Naive B cell (primary cell): ENCODE results near the gene MDN1. TPM values are rescaled to one million over a fixed set of nuclear protein-coding genes. Genes with fewer than 3 reads are reported as not detected.
A peak's percentile ranks its signal among the peaks of the same experiment; 100 is the strongest.

Experiments used
- ATAC-seq, 2 donors: fragments of 150-1000 bp; cut with Tn5 transposase; 2 replicates each; pipeline ENCODE4 v1.10.0; 2021; ENCODE audit warnings: low read depth in 2 of 2, mild to moderate bottlenecking in 2 of 2, moderate library complexity in 2 of 2
- DNase-seq: peaks from one replicate; pipeline ENCODE4 v3.0.0; 2022
- H3K27ac Mint-ChIP-seq, 6 donors: one replicate each; pipeline ENCODE4 v1.8.0; 2020 to 2022; ENCODE audit warnings: mild to moderate bottlenecking in 6 of 6, mixed read lengths in 6 of 6, moderate library complexity in 5 of 6, inconsistent platforms in 2 of 6
- H3K27me3 Mint-ChIP-seq, 3 donors: one replicate each; pipeline ENCODE4 v1.8.0; 2021 to 2022; ENCODE audit warnings: mixed read lengths in 3 of 3, mild to moderate bottlenecking in 1 of 3
- H3K36me3 Mint-ChIP-seq, 2 donors: one replicate each; pipeline ENCODE4 v1.8.0; 2020 to 2022; ENCODE audit warnings: mixed read lengths in 2 of 2, inconsistent platforms in 1 of 2, mild to moderate bottlenecking in 1 of 2
- H3K4me1 Mint-ChIP-seq, 3 donors: one replicate each; pipeline ENCODE4 v1.8.0; 2020 to 2022; ENCODE audit warnings: mixed read lengths in 3 of 3, inconsistent platforms in 1 of 3, mild to moderate bottlenecking in 1 of 3, moderate library complexity in 1 of 3
- H3K4me3 Mint-ChIP-seq, 8 donors: one replicate each; pipeline ENCODE4 v1.8.0; 2020 to 2022; ENCODE audit warnings: mild to moderate bottlenecking in 8 of 8, mixed read lengths in 8 of 8, moderate library complexity in 8 of 8, inconsistent platforms in 2 of 8
- H3K9me3 Mint-ChIP-seq, 7 donors: one replicate each; pipeline ENCODE4 v1.8.0; 2020 to 2022; ENCODE audit warnings: mixed read lengths in 7 of 7, mild to moderate bottlenecking in 5 of 7, inconsistent platforms in 2 of 7, moderate library complexity in 1 of 7
- polyA plus RNA-seq, 6 donors: library from polyadenylated mRNA; unstranded; fragments of 300-500 nt; fragmentation: Illumina TruSeq; gene quantifications; one replicate each; pipeline ENCODE4 v1.2.3, GENCODE V29; 2021; ENCODE audit warnings: low read depth in 6 of 6

MDN1 gene
- polyA plus RNA-seq, 6 donors from 2014 or later = 4.0 to 9.6 (median 5.9) TPM

DNA sequence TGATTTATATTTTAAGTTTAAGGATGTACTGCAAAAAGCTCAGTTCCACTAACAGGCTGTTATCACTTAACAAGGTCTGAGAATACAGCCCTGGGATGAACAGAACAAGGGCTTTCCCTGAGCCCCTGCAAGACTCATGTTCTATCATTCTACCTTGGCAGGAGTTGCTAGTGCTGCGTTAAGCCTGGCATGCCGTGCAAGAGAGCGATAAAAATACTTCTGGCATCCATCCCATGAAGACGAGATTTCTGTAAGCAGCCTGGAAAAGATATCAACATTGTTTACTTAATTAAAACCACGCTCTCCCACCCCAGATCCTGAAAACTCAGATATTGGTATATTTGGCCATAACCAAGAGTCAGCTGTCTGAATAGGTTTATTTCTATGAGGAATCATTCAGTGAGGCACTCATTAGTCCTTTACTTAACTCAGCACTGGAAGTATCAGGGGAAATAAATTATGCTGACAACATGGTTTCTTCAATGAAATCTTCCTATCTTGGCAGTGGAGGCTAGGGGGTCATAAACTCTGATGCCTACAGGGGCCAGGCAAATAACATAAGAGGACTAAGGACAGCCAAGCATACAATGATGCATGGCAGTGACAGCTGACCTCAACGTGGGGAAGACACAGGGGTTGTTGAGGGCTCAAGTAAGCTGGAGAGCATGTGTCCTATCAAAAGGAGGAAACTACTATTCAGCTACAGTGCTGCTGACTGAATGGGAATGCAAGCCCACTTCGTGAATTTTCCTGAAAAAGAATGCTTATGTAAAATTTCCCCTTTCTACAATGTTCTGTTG, 143.4 kb downstream of the MDN1 start:
- Mint-ChIP-seq H3K27ac (no peak overlapping the region), H3K4me3 (no peak overlapping the region), H3K9me3 (no peaks in the 10 kb centered on the region), H3K36me3 (peaks cover 26 to 54% of the 10 kb centered on the region in 2 donors), H3K4me1 (no peaks in the 10 kb centered on the region), H3K27me3 (no peaks in the 10 kb centered on the region)
- ATAC-seq (no peak), DNase-seq (no peak)

DNA sequence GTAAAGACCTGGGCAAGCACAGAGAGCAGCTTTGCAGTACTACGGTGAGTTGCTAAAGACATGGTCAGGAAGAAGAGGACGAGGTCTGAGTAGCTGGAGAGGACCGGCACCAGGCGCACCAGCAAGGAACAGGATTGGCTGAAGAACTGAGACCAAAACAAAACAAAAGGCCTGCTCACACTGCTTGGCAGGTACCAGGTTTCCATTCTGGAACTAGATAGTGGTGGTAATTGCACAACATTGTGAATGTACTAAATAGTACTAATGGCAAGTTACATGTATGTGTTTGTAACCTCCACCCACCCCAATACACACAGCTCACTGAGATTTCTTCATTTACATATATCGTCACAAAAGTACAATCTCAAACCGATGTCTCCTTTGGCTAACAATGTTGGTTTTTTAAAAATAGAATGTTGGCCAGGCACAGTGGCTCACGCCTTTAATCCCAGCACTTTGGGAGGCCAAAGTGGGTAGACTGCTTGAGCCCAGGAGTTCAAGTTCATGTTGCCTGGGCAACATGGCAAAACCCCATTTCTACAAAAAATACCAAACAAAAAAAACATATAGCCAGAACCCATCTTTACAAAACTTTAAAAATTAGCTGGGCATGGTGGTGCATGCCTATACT, 148.5 kb downstream of the MDN1 start:
- Mint-ChIP-seq H3K4me3 (no peak overlapping the region), H3K9me3 (no peaks in the 10 kb centered on the region), H3K36me3 (peaks cover 15 to 31% of the 10 kb centered on the region in 2 donors), H3K4me1 (no peaks in the 10 kb centered on the region), H3K27ac (no peak overlapping the region), H3K27me3 (no peaks in the 10 kb centered on the region)
- DNase-seq (no peak), ATAC-seq (no peak)

DNA sequence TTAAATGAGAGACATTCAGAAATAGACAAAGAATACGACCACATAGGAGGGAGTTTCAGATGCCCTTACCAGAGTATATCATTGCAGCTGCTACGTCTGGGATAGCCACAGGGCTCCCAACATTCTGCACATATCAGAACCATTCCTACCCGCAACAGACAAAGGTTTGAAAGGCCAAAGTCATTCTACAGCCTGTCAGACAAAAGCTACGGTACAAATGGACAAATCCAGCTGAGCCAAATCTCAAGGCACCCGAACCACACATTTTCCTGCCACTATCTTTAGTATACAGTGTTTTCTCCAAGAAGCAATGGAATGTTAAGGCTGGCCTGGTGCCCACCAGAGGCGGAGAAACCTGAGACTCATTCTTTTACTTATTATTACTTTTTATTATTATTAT, 150.6 kb downstream of the MDN1 start:
- peak overlapping the region in 1 of 6 donors; percentile 11 for H3K27ac Mint-ChIP-seq

DNA sequence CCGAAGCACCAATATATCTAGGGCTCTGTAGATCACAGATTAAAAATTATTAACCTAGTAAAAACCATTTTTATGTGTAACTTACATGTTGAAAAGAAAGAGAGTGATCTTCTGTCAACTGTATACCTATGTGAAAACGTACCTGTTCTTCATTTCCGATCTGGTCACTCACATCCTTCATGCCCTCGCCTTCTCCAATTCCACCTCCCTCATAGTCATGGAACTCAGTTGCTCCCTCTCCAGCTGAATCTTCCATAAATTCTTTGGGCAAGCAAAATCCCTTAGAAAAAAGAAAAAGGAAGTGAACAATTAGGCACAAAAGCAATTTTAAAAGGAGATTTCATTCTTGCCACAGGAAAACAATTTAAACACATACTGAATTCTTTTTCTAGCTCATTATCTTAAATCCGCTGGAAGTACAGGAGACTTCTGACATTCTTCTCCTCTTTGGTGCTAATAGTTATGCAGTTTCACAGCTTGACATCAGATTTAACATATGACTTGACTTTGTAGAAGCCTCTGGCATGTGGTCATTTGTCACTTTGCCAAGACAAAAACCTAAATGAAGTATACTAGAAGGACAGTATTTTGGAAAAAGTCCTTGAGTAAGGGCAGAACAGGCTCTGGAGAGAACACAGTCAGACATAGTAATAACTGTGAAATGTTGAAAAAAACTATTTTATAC, 151.6 kb downstream of the MDN1 start:
- H3K27me3 Mint-ChIP-seq = no peaks in the 10 kb centered on the region
- no peaks in the 10 kb centered on the region for H3K4me1 Mint-ChIP-seq
- no peak for DNase-seq
- peak overlapping the region in 2 of 6 donors; percentile 5 to 48 for H3K27ac Mint-ChIP-seq
- no peak for ATAC-seq
- H3K9me3 Mint-ChIP-seq = no peaks in the 10 kb centered on the region
- H3K36me3 Mint-ChIP-seq = peaks cover 0 to 32% of the 10 kb centered on the region in 2 donors
- H3K4me3 Mint-ChIP-seq = no peak overlapping the region

More for the DNA sequence above, 150.6 kb downstream of the MDN1 start:
- Mint-ChIP-seq H3K36me3 (peaks cover 0 to 25% of the 10 kb centered on the region in 2 donors), H3K9me3 (no peaks in the 10 kb centered on the region), H3K27me3 (no peaks in the 10 kb centered on the region), H3K4me3 (no peak overlapping the region), H3K4me1 (no peaks in the 10 kb centered on the region)
- no peak for ATAC-seq
- DNase-seq = no peak

DNA sequence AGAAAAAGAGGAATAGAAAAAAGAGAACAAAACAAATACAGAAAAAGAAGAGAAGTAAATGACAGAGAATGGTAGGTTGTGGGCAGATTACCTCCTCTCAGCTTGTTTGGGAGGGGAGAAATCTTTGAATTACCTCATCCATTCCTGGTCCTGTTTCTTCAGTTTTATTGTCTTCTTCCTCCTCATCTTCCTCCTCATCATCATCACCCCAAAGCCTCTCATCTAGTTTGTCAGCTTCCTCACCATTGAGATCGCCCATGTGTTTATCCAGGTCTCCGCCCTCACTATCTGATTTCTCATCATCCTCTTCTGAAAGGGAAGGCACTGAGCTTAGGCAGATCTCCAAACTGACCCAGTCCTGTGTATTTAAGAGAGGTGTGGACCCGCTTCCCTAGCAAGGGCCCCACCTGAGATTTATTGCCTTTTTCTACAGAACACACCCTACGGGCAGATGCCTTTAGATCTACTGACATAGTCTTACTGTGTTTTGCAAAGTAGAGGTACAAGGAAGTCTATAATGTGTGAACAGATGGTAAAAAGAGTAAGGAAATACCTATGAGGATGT, 156.9 kb downstream of the MDN1 start:
- no peak for DNase-seq
- H3K9me3 Mint-ChIP-seq = no peaks in the 10 kb centered on the region
- no peak for ATAC-seq
- H3K4me3 Mint-ChIP-seq = peak overlapping the region in 1 of 8 donors; percentile 7
- H3K27ac Mint-ChIP-seq = no peak overlapping the region
- H3K36me3 Mint-ChIP-seq = peaks cover 24 to 44% of the 10 kb centered on the region in 2 donors
- H3K27me3 Mint-ChIP-seq = no peaks in the 10 kb centered on the region
- H3K4me1 Mint-ChIP-seq = no peaks in the 10 kb centered on the region

DNA sequence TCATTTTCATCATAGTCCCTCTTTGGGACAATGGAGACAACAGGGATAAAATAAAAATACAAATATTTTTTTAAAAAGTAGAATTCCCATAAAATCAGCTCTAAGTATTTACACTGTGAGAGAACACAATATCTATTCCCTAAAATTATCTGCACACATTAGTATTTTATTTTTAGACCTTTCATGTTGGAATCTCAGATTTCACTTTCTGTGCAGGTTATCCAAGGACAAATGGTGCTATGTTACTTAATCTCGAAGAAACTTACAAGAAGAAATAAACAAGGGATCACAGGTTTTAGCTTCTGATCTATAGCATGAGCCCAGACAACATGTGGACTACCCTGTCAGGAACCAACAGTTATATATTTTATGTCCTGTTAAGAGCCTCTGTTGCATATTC, 158.0 kb downstream of the MDN1 start:
- DNase-seq = no peak
- Mint-ChIP-seq H3K36me3 (peaks cover 31 to 51% of the 10 kb centered on the region in 2 donors), H3K4me3 (no peak overlapping the region), H3K9me3 (no peaks in the 10 kb centered on the region), H3K27ac (no peak overlapping the region), H3K27me3 (no peaks in the 10 kb centered on the region), H3K4me1 (no peaks in the 10 kb centered on the region)
- ATAC-seq = no peak

DNA sequence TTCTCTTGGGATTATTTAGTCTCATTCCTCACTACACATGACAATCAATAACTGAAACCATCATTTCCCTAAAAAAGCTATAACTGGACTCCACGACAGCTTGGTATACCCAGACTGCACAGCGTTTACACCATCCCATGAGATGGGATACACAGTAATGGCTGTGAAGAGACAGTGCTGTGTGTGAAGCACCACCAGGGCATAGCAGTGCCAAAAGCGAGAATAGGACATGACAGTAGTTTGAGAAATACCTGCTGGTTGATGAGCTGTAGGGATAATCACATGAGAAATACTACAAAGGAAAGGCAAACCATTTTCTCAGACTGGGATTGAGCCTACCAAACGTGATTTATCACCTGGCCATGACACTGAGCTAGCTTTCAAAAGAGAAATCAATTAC, 158.6 kb downstream of the MDN1 start:
- Mint-ChIP-seq H3K9me3 (no peaks in the 10 kb centered on the region), H3K4me1 (no peaks in the 10 kb centered on the region), H3K4me3 (no peak overlapping the region), H3K36me3 (peaks cover 32 to 52% of the 10 kb centered on the region in 2 donors), H3K27me3 (no peaks in the 10 kb centered on the region), H3K27ac (no peak overlapping the region)
- ATAC-seq (no peak), DNase-seq (no peak)

DNA sequence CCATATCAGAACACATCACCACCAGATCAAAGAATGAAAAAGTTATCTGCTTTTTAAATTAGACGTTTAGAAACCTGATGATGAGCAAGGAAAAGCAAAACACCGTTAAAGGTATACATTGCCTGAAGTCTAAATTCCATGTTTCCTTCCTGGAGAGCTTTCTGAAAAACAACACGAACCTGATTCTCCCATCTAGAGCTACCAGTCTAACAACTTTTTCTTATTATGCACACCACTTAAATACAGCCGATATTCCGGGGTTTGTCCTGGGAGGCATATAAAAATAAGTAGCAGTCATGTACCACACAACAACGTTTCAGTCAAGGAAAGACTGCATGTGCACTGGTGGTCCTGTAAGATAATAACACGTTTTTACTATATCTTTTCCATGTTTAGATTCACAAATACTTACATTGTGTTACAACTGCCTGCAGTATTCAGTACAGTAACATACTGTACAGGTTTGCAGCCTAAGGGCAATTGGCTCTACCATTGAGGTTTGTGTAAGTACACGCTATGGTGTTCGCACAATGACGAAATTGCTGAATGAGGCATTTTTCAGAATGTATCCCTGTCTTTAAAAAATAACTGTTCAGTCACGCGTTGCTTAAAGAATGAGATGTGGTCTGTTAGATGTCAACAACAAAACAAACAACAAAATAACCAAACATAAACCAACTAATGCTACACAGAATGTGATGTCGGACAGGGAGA, 162.0 kb downstream of the MDN1 start:
- Mint-ChIP-seq H3K27me3 (no peaks in the 10 kb centered on the region), H3K4me1 (peaks cover 0 to 3% (median 0%) of the 10 kb centered on the region in 3 donors), H3K4me3 (no peak overlapping the region), H3K36me3 (peaks cover 39 to 45% of the 10 kb centered on the region in 2 donors), H3K27ac (peak overlapping the region in 3 of 6 donors; percentile 2 to 72 (median 51)), H3K9me3 (no peaks in the 10 kb centered on the region)
- DNase-seq (no peak), ATAC-seq (no peak)

DNA sequence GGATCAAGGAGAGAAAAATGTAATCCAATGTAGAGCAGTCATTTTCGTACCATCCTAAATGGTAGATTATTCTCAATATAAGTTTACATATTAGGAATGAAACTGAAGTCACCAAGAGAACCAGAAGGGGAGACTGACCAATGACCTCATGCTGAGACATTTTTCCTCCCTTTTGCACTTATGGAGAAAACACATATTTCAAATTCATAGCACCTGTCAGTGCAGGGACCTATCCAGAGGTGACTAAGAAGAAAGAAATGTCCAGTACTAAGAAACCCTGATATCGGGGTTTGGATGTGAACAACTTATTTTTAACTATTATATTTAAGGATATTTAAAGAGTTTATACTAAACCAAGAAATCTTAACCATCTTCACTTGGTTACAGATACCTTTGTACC, 164.5 kb downstream of the MDN1 start:
- H3K27me3 Mint-ChIP-seq = no peaks in the 10 kb centered on the region
- no peaks in the 10 kb centered on the region for H3K9me3 Mint-ChIP-seq
- H3K4me3 Mint-ChIP-seq = no peak overlapping the region
- peaks cover 33 to 38% of the 10 kb centered on the region in 2 donors for H3K36me3 Mint-ChIP-seq
- ATAC-seq (no peak), DNase-seq (no peak)
- H3K4me1 Mint-ChIP-seq = peaks cover 0 to 3% (median 0%) of the 10 kb centered on the region in 3 donors
- no peak overlapping the region for H3K27ac Mint-ChIP-seq

DNA sequence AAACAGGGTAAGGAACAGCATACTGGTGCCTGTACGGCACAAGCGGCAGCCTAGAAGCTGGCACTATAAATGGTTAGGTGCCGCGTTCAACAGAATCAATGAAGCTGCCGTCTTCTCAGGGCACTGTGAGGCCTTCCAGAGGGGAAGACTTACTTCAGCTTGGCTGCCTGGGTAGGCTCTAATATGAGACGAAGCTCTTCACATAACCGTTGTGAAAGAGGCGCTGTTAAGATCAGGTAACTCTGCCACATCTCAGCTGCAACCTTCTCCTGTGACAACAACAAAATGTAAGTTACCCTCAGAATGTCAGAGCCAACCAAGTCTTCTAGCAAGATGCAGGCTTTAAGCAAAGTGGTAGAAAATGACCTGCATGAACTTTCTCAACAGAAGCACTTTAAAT, 169.0 kb downstream of the MDN1 start:
- H3K4me1 Mint-ChIP-seq = peaks cover 0 to 3% (median 0%) of the 10 kb centered on the region in 3 donors
- ATAC-seq = no peak
- H3K9me3 Mint-ChIP-seq = no peaks in the 10 kb centered on the region
- peak overlapping the region in 1 of 6 donors; percentile 16 for H3K27ac Mint-ChIP-seq
- peaks cover 15 to 42% of the 10 kb centered on the region in 2 donors for H3K36me3 Mint-ChIP-seq
- H3K4me3 Mint-ChIP-seq = no peak overlapping the region
- DNase-seq = no peak
- H3K27me3 Mint-ChIP-seq = no peaks in the 10 kb centered on the region

DNA sequence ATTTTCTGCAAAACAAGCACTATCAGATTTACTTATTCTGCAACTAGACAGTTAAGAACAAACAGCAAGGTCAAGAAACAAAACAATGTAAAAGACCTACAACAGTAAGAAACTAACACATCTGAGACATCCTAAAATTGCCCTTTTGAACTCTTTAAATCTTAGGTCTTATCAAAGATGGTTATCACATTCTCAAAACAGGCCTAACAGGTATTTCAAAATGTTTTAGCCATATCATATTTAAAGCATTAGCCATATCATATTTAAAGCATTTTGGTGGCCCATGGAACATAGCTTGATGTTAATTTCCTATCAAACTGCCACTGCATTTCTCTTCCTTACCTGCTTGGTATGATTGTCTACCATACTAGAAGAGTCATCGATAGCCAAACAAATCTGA, 169.9 kb downstream of the MDN1 start:
- Mint-ChIP-seq H3K27me3 (no peaks in the 10 kb centered on the region), H3K36me3 (peaks cover 18 to 40% of the 10 kb centered on the region in 2 donors), H3K9me3 (no peaks in the 10 kb centered on the region), H3K4me3 (no peak overlapping the region), H3K27ac (peak overlapping the region in 1 of 6 donors; percentile 21), H3K4me1 (peaks cover 0 to 3% (median 0%) of the 10 kb centered on the region in 3 donors)
- DNase-seq (no peak), ATAC-seq (no peak)

DNA sequence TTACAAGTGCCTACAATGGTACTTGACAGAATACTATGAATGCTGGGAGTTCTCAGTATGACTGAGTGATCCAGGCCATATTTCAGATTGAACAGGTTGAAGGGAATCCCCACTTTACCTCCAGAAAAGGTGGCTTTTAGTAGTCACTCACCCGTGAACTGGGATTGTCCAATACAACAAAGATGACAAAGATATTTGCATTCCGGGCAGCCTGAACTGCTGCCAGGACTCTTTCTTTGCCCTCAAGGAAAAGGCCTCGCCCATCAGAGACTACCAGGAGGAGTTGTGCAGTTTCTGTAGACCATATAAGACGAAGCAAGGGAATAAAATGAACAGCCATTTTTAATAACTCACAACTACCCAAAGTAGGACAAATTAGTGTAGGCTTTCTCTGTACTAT, 174.7 kb downstream of the MDN1 start:
- H3K4me3 Mint-ChIP-seq = no peak overlapping the region
- peaks cover 9 to 31% of the 10 kb centered on the region in 2 donors for H3K36me3 Mint-ChIP-seq
- no peak overlapping the region for H3K27ac Mint-ChIP-seq

DNA sequence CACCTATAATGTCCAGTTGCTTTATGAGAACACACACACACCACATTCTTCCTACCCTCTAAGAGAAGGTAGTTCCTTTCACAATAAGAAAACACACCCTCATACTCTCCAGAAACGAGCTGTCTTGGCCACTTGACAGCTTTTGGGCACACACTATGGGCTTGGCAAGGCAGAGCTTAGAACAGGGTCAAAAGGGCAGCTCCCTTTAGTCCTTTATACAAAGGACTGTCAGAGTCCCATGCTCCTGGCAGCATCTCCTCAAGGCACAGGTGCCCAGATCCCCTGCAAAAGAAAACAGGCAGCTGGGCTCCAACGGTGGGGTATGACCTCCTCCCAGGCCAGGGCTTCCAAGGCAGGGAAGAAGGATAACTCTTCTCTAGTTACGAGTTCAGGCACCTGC, 176.2 kb downstream of the MDN1 start:
- Mint-ChIP-seq H3K9me3 (no peaks in the 10 kb centered on the region), H3K36me3 (peaks cover 9 to 31% of the 10 kb centered on the region in 2 donors), H3K4me1 (peaks cover 13 to 20% (median 13%) of the 10 kb centered on the region in 3 donors), H3K4me3 (peak overlapping the region in 1 of 8 donors; percentile 70), H3K27ac (no peak overlapping the region), H3K27me3 (no peaks in the 10 kb centered on the region)
- no peak for DNase-seq
- ATAC-seq = no peak

More for the DNA sequence above, 174.7 kb downstream of the MDN1 start:
- Mint-ChIP-seq H3K27me3 (no peaks in the 10 kb centered on the region), H3K4me1 (peaks cover 0 to 9% (median 4%) of the 10 kb centered on the region in 3 donors), H3K9me3 (no peaks in the 10 kb centered on the region)
- ATAC-seq (no peak), DNase-seq (no peak)
